Esophagus muscularis mucosa (tissue), 4 donors: Measurements from ENCODE around the gene MIPOL1. TPM values are rescaled to one million over a fixed set of nuclear protein-coding genes. Genes with fewer than 3 reads are reported as not detected.

ENCODE experiments used
- DNase-seq: peaks from one replicate; pipeline ENCODE4 v3.0.0-alpha.2; 2017; ENCODE audit errors: extremely low spot score
- H3K27ac ChIP-seq, 4 donors: fragments of 200-600 bp; sonication (generic); replicated peaks in 1 of 4; 1 replicate in 3 of 4; 2 replicates in 1 of 4; pipeline ENCODE4 v1.5.1; 2016 to 2019; ENCODE audit warnings: mild to moderate bottlenecking in 1 of 4
- H3K27me3 ChIP-seq, 4 donors: fragments of 200-600 bp; sonication (generic); one replicate each; pipeline versions ENCODE4 v1.5.1 to v1.6.0; 2016 to 2019
- H3K36me3 ChIP-seq, 4 donors: fragments of 200-600 bp; sonication (generic); one replicate each; pipeline ENCODE4 v1.5.1; 2016 to 2019
- H3K4me1 ChIP-seq, 4 donors: fragments of 200-600 bp; sonication (generic); one replicate each; pipeline ENCODE4 v1.5.1; 2016 to 2019
- H3K4me3 ChIP-seq, 4 donors: fragments of 200-600 bp; sonication (generic); 1 replicate in 2 of 4; 2 replicates in 2 of 4; pipeline ENCODE4 v1.5.1; 2016 to 2019; ENCODE audit warnings: mild to moderate bottlenecking in 4 of 4, moderate library complexity in 1 of 4
- H3K9me3 ChIP-seq, 4 donors: fragments of 200-600 bp; sonication (generic); 1 replicate in 3 of 4; 2 replicates in 1 of 4; pipeline ENCODE4 v1.5.1; 2016 to 2019
- EP300 ChIP-seq: sonication (generic); formaldehyde crosslinking; IDR thresholded peaks from one replicate; pipeline ENCODE4 v1.6.1; 2017; ENCODE audit warnings: antibody characterized with exemption
- POLR2A ChIP-seq: fragments of 450-650 bp; IDR thresholded peaks from one replicate; pipeline ENCODE4 v1.6.1; 2017; ENCODE audit warnings: antibody characterized with exemption, moderate library complexity, mild to moderate bottlenecking, low read depth
- POLR2AphosphoS5 ChIP-seq, 2 donors: sonication (generic); formaldehyde crosslinking; IDR thresholded peaks; one replicate each; pipeline ENCODE4 v1.6.1; 2017; ENCODE audit warnings: antibody characterized with exemption in 2 of 2
- WGBS: methylation state at CpG from one replicate; pipeline ENCODE4 v1.1.5; 2018; 5-methylcytosine and 5-hydroxymethylcytosine counted together
- intact Hi-C: fragments of 100-400 bp; cut with DNase I; formaldehyde crosslinking; loops from one replicate; pipeline ENCODE4 v1.15.1; 2023
- total RNA-seq, 4 donors: library from RNA; depleted of rRNA; stranded (reverse); fragments of >200 nt; gene quantifications; one replicate each; pipeline versions ENCODE4 v1.1.0 to v1.2.1, GENCODE V29; 2016
- TF ChIP-seq, protein P1 (sequence below), 3 experiments: fragments of 200-600 bp in 2 of 3; fragments of 450-650 bp in 1 of 3; sonication (generic) in 2 of 3; IDR thresholded peaks; one replicate each; pipeline ENCODE4 v1.5.1; 2017 to 2019; ENCODE audit warnings: antibody characterized with exemption in 3 of 3, mild to moderate bottlenecking in 2 of 3, moderate library complexity in 1 of 3

MIPOL1 gene
- total RNA-seq, 4 donors from 2014 or later = 6.5 to 21.2 (median 10.4) TPM

DNA sequence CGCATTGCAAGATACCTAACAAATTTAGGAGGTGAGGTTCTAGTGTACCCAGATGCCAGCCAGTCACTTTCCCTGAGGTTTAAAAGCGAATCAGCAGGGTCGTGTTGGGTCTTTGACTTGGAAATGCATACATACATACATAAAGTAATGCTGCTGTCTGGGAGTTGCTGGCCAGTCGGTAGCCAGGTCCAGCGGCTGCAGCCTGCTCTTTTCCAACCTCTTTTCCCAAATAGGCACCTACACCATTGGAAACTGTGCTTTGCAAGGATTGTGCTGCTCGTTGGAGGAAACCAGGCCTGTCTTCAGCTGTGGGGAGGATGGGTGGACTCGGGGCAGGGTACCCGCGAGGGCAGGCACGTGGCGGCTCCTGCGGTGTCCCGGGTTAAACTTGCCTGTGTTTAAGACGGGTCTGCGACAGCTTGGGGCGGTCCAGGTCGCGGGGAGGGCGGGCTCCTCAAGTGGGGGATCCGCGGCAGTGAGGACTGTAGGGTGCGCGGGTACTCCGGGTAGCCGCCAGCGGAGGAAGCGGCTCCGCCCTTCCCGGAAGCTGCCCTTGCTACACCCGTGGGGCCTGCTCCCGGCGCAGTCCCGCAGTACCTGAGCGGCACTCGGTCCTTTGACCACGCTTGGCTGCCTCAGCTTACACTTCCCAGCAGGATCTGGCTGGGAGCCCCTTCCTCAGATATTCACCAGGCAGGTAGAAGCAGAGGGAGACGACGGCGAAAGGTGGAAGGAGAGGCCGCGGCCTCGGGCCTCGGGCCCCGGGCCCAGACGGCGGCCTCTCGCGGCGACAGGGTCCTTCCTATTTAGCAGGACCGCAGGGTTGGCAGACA is 400.4 kb downstream of the MIPOL1 start:
- Histone ChIP-seq H3K9me3 (no peaks in the 10 kb centered on the region), H3K27me3 (peaks cover 28 to 99% (median 90%) of the 10 kb centered on the region in 4 donors), H3K4me3 (peak overlapping the region in 3 of 4 donors; percentile 19 to 26 (median 20)), H3K27ac (no peak overlapping the region), H3K4me1 (peaks cover 40 to 56% (median 51%) of the 10 kb centered on the region in 4 donors), H3K36me3 (no peaks in the 10 kb centered on the region)
- DNase-seq = no peak
- intact Hi-C loops = no loop called here
- WGBS = 11% methylated on average over 9 of the region's 50 CpGs
- TF ChIP-seq EP300 (no peak), POLR2A (no peak), POLR2AphosphoS5 (IDR thresholded peaks at IDR 0.05) (no peak)
- TF ChIP-seq, protein P1, sequence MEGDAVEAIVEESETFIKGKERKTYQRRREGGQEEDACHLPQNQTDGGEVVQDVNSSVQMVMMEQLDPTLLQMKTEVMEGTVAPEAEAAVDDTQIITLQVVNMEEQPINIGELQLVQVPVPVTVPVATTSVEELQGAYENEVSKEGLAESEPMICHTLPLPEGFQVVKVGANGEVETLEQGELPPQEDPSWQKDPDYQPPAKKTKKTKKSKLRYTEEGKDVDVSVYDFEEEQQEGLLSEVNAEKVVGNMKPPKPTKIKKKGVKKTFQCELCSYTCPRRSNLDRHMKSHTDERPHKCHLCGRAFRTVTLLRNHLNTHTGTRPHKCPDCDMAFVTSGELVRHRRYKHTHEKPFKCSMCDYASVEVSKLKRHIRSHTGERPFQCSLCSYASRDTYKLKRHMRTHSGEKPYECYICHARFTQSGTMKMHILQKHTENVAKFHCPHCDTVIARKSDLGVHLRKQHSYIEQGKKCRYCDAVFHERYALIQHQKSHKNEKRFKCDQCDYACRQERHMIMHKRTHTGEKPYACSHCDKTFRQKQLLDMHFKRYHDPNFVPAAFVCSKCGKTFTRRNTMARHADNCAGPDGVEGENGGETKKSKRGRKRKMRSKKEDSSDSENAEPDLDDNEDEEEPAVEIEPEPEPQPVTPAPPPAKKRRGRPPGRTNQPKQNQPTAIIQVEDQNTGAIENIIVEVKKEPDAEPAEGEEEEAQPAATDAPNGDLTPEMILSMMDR (IDR thresholded peaks at IDR 0.05) = no peak

DNA sequence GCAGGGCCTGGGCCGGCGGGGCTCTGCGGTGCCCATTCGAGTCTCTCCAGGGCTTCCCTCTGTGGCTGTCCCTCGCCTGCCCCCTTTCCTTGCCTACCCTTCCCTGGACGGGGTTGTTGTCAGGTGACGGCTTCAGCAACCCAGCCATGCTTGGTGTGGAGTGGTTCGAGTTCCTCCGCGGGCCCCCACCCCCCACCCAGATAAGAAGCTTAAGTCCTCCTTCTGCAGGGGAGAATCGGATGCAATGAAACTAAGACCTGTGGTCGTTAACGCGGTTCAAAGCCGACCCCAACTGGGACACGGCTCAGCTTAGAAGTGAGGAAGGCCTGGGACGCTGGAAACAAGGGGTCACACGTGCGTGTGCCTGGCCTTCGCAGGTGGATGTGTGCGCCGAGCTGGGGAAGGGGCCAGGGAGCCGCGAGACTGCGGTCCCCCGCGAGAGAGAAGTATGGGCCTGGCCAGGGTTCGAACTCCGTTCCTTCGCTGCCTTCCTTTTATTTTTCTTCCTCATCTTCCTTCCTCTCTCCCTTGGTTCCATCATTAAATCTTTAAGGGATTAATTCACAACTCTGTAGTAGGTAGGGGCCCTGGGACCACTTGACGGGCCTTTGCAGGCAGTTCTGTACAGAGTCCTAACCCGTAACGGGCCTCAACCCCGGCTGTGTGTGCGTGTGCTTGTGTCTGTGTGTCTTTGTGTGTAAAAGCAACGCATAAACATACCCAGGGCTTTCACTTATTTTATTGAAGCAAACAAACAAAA is 401.2 kb downstream of the MIPOL1 start:
- H3K27ac ChIP-seq = no peak overlapping the region
- TF ChIP-seq EP300 (no peak), POLR2A (no peak), POLR2AphosphoS5 (IDR thresholded peaks at IDR 0.05) (no peak)
- TF ChIP-seq, protein P1 (IDR thresholded peaks at IDR 0.05) = no peak
- H3K9me3 ChIP-seq = no peaks in the 10 kb centered on the region
- H3K27me3 ChIP-seq = peaks cover 28 to 99% (median 86%) of the 10 kb centered on the region in 4 donors
- H3K36me3 ChIP-seq = no peaks in the 10 kb centered on the region
- intact Hi-C loops = no loop called here
- peak overlapping the region in 3 of 4 donors; percentile 20 to 31 (median 26) for H3K4me3 ChIP-seq
- H3K4me1 ChIP-seq = peaks cover 40 to 55% (median 50%) of the 10 kb centered on the region in 4 donors
- DNase-seq = no peak
- 21% methylated on average over 21 of the region's 36 CpGs for WGBS

DNA sequence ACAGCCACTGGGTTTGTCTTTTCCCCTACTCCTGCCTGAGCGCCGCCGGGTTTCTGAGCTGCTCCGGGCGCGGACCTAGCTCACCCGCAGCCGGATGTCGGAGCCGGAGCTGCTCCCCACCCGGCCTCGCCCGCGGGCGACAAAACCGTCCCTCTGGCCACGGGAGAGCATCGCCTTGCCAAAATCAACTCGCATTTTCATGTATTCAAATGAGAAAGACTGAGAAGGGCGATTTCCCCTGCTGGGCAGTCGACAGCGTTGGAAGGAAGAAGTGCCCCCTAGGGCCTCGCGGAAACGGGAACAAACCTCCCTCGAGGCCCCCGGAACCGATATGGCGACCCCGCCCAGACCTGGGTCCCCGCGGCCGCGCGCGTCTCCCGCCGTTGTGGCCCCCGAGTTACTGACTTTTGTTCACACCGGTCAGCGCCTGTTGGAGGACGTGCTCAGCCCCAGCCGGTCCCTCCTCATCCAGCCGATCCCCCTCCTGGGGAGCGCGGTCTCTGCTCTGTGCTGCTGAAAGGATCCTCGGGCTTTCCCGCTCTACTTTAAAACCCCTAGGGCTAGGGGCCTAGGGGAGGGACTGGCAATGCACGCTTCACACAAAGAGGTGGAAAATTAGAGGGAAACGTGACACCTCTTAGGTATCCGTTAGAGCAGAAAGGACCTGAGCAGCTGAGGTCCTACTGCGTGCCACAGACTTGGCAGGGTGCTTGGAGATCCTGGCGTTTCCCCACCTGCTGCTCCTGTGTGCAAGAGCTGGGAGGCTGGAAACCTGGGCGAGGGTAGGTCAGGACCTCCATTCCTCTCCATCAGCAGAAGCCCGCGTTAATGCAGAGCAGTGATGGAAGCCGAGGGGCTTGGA is 402.0 kb downstream of the MIPOL1 start:
- Histone ChIP-seq H3K27ac (no peak overlapping the region), H3K36me3 (no peaks in the 10 kb centered on the region), H3K4me3 (peak overlapping the region in 2 of 4 donors; percentile 23 to 31), H3K27me3 (peaks cover 28 to 99% (median 81%) of the 10 kb centered on the region in 4 donors), H3K9me3 (no peaks in the 10 kb centered on the region), H3K4me1 (peaks cover 33 to 47% (median 42%) of the 10 kb centered on the region in 4 donors)
- WGBS = 4% methylated on average over 34 of the region's 57 CpGs
- TF ChIP-seq, protein P1 (IDR thresholded peaks at IDR 0.05) = no peak
- TF ChIP-seq POLR2A (no peak), POLR2AphosphoS5 (IDR thresholded peaks at IDR 0.05) (no peak), EP300 (no peak)
- DNase-seq = no peak
- intact Hi-C loops = no loop called here

DNA sequence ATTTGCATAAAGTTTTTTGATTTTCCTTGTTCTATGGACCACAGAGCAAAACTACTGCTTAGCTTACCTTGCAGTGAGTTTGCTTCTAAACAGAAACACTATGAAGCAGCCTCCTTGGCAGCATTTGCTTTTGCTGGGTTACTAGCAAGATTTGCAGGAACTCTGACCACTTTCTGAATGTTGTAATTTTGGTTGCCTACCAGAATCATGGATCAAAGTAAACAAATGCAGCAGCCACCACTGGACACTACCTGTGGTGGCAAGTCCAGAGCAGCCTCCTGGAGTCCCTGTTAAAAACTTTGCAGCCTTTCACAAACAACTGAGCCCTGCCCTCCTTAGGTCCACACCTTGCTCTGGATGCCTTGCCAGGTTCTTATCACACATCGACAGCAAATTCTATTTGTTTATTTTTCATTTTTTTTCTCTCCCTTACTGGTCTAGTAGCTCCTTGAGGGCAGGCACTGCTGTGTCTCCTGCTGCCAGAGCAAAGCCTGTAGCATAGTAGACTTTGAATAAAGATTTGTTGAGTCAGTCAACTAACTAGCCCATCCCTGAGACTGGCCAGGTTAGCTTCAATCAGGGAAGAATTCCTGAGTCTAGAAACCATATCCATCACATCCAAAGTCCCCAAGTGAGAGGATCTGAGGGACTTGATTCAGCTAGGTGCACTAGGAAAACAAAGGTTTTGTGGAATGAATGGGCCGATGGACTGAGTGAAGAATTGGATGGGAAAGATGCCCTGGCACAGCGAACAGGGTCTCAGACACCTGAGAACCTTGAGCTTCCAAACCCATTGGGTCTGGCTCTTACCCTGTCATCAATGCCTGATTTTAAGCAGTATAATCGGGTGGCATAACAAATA is 403.4 kb downstream of the MIPOL1 start:
- intact Hi-C loops = no loop called here
- H3K9me3 ChIP-seq = no peaks in the 10 kb centered on the region
- TF ChIP-seq EP300 (no peak), POLR2A (no peak), POLR2AphosphoS5 (IDR thresholded peaks at IDR 0.05) (no peak)
- TF ChIP-seq, protein P1 (IDR thresholded peaks at IDR 0.05) = no peak
- no peaks in the 10 kb centered on the region for H3K36me3 ChIP-seq
- H3K4me3 ChIP-seq = no peak overlapping the region
- H3K27ac ChIP-seq = no peak overlapping the region
- peaks cover 22 to 97% (median 70%) of the 10 kb centered on the region in 4 donors for H3K27me3 ChIP-seq
- no peak for DNase-seq
- H3K4me1 ChIP-seq = peaks cover 22 to 34% (median 30%) of the 10 kb centered on the region in 4 donors
- whole genome bisulfite sequencing = 45% methylated on average over 4 of the region's 4 CpGs
